ENCODE data around the gene STXBP2.

STXBP2 gene

DNA sequence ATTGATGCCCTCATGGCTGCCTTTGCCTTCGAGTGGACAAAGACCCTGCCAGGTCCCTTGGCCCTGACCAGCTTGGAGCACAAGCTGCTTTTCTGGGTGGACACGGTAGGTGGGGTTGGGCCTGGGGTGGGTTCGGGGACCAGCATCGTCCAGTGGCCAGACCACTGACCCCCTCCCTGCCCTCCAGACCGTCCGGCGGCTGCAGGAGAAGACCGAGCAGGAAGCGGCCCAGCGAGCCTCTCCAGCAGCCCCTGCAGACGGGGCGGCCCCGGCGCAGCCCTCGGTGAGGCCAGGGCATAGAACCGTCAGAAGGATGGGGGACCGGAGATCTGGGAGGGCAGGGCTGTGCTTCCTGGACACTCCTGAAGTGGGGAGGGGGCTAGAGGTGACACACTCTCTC is 30.6 kb upstream of the STXBP2 start:
- Histone ChIP-seq H3K27me3 (ENCODE audit: control insufficient read depth, insufficient read depth, low read length) (no peaks in the 10 kb centered on the region), H3K4me1 (peaks cover 6% of the 10 kb centered on the region), H2AFZ (no peak overlapping the region), H3K79me2 (no peaks in the 10 kb centered on the region), H3K27ac (no peak overlapping the region), H3K9ac (no peak overlapping the region), H3K4me3 (ENCODE audit: low read depth, low read length) (no peak overlapping the region), H3K9me3 (ENCODE audit: control insufficient read depth, low read length) (no peaks in the 10 kb centered on the region), H3K36me3 (ENCODE audit: control insufficient read depth, insufficient read depth, low read length) (no peaks in the 10 kb centered on the region), H3K4me2 (ENCODE audit: low read length) (no peak overlapping the region)
- TF ChIP-seq, protein P1, sequence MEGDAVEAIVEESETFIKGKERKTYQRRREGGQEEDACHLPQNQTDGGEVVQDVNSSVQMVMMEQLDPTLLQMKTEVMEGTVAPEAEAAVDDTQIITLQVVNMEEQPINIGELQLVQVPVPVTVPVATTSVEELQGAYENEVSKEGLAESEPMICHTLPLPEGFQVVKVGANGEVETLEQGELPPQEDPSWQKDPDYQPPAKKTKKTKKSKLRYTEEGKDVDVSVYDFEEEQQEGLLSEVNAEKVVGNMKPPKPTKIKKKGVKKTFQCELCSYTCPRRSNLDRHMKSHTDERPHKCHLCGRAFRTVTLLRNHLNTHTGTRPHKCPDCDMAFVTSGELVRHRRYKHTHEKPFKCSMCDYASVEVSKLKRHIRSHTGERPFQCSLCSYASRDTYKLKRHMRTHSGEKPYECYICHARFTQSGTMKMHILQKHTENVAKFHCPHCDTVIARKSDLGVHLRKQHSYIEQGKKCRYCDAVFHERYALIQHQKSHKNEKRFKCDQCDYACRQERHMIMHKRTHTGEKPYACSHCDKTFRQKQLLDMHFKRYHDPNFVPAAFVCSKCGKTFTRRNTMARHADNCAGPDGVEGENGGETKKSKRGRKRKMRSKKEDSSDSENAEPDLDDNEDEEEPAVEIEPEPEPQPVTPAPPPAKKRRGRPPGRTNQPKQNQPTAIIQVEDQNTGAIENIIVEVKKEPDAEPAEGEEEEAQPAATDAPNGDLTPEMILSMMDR (IDR thresholded peaks at IDR 0.05) = no peak

DNA sequence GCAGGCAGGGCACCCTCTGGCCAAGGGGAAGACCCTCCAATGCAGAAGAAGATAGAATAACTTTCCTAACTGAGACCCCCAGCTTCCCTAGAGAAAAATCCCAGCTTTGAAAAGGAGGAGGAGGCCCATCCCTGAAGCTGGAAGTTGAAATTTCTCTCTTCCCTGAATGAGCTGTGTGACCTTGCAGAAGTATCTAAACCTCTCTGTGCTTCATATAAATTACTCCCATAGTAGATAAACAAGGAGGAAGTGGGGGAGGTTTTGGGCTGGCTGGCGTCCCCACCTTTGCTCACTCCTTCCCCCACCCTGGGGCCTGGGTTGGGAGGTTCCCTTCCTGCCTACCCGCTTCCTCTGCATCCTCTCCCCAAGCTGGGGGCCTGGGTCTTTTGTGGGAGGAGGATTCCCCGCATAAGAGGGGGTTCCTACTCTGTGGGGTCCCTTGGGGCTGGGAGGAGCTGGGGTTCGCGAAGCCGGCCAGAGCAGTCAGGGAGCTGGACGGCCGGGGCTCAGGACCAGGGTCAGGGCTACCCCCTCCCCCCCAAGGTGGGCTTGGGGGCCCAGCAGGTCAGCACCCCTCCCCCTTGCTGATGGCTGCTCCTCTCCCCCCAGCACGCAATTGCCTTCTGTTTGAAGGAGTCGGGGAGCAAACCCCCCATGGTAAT is 29.6 kb upstream of the STXBP2 start:
- Histone ChIP-seq H3K36me3 (ENCODE audit: control insufficient read depth, insufficient read depth, low read length) (no peaks in the 10 kb centered on the region), H3K9me3 (ENCODE audit: control insufficient read depth, low read length) (no peaks in the 10 kb centered on the region), H3K4me3 (ENCODE audit: low read depth, low read length) (no peak overlapping the region), H3K4me2 (ENCODE audit: low read length) (no peak overlapping the region), H3K4me1 (peaks cover under 1% of the 10 kb centered on the region), H3K27me3 (ENCODE audit: control insufficient read depth, insufficient read depth, low read length) (no peaks in the 10 kb centered on the region), H3K27ac (no peak overlapping the region), H3K9ac (no peak overlapping the region), H2AFZ (no peak overlapping the region), H3K79me2 (no peaks in the 10 kb centered on the region)
- TF ChIP-seq, protein P1 (IDR thresholded peaks at IDR 0.05) = no peak

DNA sequence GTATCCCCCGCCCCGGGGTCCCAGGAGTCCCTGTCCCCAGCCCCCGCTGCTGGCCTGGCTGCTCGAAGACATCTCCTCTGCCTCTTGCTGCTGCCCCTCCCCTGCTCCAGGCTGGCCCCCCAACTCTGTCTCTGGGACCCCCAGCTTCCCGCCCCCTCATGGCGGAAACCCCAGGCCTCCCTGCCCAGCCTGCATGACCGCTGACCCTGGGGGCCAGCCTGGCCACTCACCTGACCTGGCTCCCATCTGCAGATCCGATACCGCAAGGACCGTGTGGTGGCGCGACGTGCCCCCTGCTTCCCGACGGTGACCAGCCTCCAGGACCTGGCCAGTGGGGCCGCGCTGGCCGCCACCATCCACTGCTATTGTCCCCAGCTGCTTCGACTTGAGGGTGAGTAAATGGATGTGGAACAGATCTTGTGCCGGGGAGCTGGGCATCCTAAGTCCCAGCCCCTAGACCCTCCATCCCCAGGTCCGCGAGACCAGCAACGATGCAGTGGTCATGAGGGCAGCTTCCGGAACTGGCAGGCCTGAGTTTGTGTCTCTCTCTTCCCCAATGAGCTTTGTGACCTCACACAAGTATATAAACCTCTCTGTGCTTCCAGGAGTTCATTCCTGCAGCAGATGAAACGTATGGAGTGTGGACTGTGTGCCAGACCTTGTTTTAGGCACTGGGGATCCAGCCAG is 28.9 kb upstream of the STXBP2 start:
- no peaks in the 10 kb centered on the region for H3K4me1 ChIP-seq
- H3K79me2 ChIP-seq = no peaks in the 10 kb centered on the region
- no peak overlapping the region for H3K27ac ChIP-seq
- H3K27me3 ChIP-seq (ENCODE audit: control insufficient read depth, insufficient read depth, low read length) = no peaks in the 10 kb centered on the region
- TF ChIP-seq, protein P1 (IDR thresholded peaks at IDR 0.05) = no peak
- H3K9ac ChIP-seq = no peak overlapping the region
- no peaks in the 10 kb centered on the region for H3K36me3 ChIP-seq (ENCODE audit: control insufficient read depth, insufficient read depth, low read length)
- H2AFZ ChIP-seq = no peak overlapping the region
- H3K4me3 ChIP-seq (ENCODE audit: low read depth, low read length) = no peak overlapping the region
- no peaks in the 10 kb centered on the region for H3K9me3 ChIP-seq (ENCODE audit: control insufficient read depth, low read length)
- no peak overlapping the region for H3K4me2 ChIP-seq (ENCODE audit: low read length)

DNA sequence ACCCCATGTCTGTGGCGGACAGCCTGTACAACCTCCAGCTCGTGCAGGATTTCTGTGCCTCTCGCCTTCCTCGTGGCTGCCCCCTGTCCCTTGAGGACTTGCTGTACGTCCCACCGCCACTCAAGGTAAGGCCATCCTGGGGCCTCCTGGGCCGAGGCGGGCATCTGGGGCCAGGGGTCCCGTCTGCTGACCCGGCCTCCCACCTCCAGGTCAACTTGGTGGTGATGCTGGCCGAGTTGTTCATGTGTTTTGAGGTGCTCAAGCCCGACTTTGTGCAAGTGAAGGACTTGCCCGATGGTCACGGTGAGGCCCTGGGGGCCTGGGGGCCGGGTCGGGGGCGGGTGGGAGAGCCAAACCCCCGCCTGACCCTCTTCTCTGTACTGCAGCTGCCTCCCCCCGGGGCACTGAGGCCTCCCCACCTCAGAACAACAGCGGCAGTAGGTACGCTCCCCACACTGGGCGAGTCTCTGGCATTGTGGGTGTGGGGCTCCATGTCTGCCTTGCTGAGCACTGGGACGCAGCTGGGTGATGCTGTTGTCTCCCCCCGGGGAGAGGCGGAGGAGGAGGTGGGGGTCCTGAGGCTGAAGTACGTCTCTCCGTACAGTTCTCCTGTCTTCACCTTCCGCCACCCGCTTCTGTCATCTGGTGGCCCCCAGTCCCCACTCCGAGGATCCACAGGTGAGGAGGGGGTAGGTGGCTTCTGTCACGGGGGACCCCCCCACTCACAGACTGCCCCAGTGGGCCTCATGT is 26.2 kb upstream of the STXBP2 start:
- no peaks in the 10 kb centered on the region for H3K79me2 ChIP-seq
- no peaks in the 10 kb centered on the region for H3K9me3 ChIP-seq (ENCODE audit: control insufficient read depth, low read length)
- H3K4me2 ChIP-seq (ENCODE audit: low read length) = no peak overlapping the region
- H3K4me1 ChIP-seq = no peaks in the 10 kb centered on the region
- no peak overlapping the region for H3K27ac ChIP-seq
- no peak overlapping the region for H2AFZ ChIP-seq
- H3K4me3 ChIP-seq (ENCODE audit: low read depth, low read length) = no peak overlapping the region
- TF ChIP-seq, protein P1 (IDR thresholded peaks at IDR 0.05) = no peak
- no peak overlapping the region for H3K9ac ChIP-seq
- no peaks in the 10 kb centered on the region for H3K27me3 ChIP-seq (ENCODE audit: control insufficient read depth, insufficient read depth, low read length)
- H3K36me3 ChIP-seq (ENCODE audit: control insufficient read depth, insufficient read depth, low read length) = no peaks in the 10 kb centered on the region

Data from parathyroid adenoma (tissue), 2 donors.